HG03457 (cell line): Measurements from ENCODE around the gene N4BP2L2.

Source experiments
- ATAC-seq: cut with Tn5 transposase; IDR thresholded peaks from one replicate; pipeline ENCODE4 v1.9.1; 2021; ENCODE audit warnings: moderate number of reproducible peaks; ENCODE audit not compliant: unreplicated experiment

The N4BP2L2 gene

DNA sequence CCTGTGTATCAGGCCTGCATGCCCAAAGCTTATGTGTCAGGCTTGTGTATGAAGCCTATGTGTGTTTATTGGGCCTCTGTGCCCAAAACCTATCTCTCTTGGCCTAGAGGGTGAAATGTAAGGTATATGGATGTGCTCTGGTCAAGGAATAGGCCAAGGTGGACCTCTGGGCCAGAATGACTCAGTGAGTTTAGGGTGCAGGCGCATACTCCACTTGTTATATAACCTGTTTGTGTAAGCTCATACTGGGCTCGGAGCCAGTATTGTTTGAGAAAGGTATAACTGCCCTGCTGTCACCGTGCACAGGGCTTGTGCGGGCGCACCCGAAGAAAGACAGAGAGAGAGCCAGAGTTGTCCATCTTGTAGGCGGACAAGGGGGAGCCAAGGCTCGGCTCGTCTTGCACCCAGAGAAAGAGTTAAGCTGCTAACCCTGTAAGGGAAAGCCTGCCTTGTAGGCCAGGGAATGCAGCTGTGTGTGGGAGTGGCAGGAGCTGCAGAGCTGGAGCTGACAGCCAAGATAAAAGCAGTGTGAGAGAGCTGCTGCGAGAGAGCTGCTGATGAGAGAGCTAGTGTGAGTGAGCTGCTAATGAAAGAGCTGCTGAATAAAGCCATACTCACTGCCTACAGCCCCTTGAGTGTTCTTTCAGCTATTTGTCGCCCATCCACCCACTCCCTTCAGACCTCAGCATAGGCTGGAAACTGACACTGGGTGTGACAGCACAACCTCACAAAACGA, 67.2 kb downstream of the N4BP2L2 start:
- no peak for ATAC-seq

- no peak for ATAC-seq
Measured at GRCh38 chr13:32468502-32469142, 70.0 kb downstream of the N4BP2L2 start.

DNA sequence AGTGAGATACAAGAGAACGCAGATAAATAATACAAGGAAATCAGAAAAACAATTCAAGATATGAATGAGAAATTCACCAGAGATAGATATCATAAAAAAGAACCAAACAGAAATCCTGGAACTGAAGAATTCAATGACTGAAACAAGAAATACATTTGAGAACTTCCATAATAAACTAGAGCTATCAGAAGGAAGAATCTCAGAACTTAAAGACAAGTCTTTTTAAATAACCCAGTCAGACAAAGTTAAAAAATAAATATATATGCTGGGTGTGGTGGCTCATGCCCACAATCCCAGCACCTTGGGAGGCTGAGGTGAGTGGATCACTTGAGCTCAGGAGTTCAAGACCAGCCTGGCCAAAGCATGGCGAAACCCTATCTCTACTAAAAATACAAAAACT, 82.0 kb downstream of the N4BP2L2 start:
- no peak for ATAC-seq

DNA sequence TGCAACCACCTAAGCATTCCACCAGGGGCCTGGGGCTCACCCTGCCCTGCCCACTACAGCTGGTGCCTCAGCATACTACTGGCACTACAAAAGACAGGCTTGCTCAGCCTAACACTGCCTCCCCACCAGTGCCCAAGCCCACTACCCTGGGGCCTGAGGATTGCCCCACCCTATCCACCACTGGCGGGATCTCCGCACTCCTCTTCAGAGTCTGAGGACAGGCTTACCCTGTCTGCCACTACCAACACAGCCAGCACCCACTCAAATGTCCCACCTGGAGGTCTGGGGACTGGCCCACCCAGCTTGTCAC, 83.0 kb downstream of the N4BP2L2 start:
- no peak for ATAC-seq

GRCh38 chr13:32454886-32455593, 83.6 kb downstream of the N4BP2L2 start:
- ATAC-seq = no peak

GRCh38 chr13:32453981-32454380, 84.6 kb downstream of the N4BP2L2 start:
- no peak for ATAC-seq

DNA sequence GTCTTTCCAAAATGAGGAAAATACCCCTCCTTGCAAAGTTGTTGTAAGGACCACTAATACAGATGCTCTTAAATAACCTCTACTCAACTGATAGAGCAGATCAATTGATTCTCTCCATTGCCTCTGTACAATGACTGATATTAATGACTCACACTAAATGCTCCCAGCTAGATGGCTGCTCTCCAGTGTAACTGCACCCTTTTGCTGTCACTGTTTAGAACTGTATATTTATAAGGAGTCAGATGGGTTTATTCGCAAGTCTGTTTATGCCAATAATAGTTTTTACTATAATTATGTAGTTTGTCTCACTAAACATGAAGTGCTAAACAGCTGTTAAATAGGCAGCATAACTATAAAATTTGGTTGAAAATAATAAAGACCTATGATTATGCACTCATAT, 89.6 kb downstream of the N4BP2L2 start:
- no peak for ATAC-seq

DNA sequence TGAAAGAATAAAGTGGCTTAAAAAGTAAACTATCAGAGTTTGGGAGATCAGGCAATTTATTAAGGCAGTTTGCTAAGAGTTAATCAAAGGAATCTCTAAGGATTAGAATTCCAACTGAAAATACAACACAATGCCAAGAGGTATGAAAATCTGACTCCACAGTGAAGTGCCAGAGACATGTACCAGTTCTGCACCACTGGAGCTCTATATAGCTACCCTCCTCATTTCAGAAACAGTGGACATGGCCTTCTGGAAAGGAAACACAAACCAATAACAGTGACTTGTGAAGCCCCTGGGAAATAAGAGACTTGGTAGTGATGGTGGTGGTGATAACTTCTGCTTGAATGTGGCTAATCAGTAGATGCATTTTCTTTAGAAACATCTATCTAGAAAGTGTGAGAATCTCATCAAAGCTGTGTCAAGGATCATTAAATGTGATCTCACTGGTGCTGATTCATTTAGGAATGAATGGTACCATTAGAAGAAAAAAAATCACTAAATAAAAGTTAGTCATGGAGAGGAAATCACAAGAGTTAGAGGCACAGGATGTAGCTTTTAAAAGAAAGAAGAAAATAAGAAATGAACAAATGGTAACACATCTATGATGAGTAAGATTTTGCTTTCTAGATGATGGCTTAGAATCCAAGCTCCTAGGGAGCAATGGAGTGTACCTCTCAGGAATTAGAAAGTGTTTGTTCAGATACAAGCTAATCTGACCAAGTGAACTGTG, 90.5 kb downstream of the N4BP2L2 start:
- no peak for ATAC-seq

GRCh38 chr13:32446773-32447465, 91.7 kb downstream of the N4BP2L2 start:
- ATAC-seq = no peak

- no peak for ATAC-seq
Measured at GRCh38 chr13:32446220-32446619, 92.4 kb downstream of the N4BP2L2 start.

DNA sequence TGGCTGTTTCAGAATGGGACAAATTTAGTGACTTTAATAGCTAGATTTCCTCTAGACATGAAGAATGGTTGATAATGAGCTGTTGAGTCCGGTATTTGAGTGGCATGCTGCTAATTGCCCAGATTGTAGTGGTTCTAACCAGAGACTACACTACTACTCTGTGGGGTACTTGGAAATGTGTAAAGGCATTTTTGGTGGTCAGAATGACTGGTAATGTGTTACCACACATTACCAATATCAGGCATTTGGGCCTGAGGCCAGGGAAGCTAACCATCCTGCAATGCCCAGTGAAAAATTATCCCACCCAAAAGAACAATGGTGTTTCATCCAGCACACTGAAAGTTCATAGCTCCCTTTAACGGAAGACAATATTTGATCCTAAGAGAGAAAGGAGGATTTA, 93.1 kb downstream of the N4BP2L2 start:
- ATAC-seq = no peak

GRCh38 chr13:32443111-32443510, 95.5 kb downstream of the N4BP2L2 start:
- ATAC-seq = no peak

- ATAC-seq = no peak
Measured at GRCh38 chr13:32438871-32439270, 99.7 kb downstream of the N4BP2L2 start.

DNA sequence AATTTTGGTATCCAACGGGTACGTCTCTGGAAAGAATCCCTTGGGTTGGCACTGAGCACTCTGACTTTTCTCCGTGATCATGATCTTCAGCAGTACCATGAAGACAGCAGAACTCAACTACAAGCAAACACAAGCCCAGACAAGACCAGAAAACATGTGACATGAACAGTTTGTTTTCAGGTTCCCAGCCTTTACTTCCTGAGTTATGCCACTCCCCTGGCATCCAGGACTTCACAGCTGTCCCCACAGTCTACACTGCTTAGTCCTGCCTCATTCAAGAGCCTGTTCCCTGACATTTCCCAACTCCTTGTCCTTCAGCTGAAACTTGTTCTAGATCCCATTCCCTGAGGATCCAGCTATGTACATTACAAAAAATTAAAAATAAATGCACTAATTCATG, 105.7 kb downstream of the N4BP2L2 start:
- no peak for ATAC-seq

- ATAC-seq = no peak
Measured at GRCh38 chr13:32431361-32431760, 107.2 kb downstream of the N4BP2L2 start.

DNA sequence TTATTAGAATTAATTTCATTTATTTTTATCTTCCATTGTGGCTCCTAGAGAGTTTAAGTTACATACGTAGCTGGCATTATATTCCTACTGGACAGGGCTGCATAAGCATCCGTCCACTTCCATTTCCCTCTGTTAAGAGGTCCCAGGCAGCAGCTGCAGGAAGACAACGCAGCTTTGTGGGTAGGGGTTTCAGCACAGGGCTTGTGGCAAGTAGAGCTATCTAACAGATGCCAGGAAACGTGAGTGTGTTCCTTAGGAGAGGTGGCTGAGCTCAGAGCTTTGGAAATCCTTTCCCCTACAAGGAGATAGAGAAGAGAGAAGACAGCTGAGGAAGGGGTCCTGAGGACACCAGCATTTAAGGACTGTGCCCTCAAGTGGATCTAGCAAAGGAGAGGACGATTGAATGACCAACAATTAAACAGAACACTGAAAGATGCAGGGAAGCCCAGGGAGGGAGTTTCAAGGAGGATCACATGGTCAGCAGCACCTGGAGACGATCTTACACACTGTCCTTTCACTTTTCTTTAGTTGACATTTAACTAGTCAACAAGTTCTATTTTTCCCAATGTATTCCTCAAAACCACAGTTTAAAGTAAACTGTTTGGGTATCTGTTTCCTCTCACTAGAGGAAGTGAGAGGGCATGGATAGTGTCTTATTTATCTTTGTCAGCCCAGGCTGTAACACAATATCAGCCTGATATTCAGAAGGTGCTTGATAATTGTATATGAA, 108.4 kb downstream of the N4BP2L2 start:
- no peak for ATAC-seq

- ATAC-seq = no peak
Measured at GRCh38 chr13:32429433-32429909, 109.1 kb downstream of the N4BP2L2 start.

DNA sequence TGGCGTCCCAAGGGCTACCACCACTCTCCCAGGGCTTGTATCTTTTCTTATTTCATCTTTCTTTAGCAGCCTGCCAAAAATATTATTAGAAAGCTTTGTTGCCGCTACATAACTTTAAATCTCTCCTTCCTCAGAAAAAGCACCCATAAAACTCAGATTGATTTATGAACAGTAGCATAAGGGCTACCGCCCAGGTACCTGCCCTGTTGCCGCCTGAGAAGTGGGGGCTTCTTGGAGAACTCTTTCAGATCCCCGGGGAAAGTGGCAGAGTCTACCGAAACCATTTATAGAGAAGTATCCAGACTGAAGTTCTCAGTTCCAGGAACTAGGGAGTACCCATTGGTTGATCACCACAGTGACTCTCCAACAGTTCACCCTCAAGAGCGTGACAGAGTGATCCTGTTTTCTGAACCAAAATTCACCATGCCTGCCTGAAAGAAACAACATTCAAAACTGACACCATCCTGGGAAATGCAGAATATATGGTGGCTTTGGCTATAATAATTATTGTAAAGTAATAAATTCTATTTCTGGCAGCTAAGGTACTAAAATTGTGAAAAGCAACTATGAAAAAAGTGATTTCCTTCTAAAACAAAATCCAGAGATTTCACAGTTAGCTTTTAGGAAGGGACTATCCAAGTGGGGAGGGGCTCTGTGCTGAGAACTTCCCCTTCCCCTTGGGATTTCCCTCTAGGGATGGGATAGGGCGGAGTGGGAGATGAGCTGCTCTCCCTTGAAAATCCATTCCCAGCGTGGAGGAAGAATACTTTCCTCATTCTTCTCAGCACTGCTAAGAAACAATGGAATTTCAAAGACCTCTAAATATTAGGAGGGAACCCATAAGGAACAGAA, 109.8 kb downstream of the N4BP2L2 start:
- ATAC-seq = no peak

DNA sequence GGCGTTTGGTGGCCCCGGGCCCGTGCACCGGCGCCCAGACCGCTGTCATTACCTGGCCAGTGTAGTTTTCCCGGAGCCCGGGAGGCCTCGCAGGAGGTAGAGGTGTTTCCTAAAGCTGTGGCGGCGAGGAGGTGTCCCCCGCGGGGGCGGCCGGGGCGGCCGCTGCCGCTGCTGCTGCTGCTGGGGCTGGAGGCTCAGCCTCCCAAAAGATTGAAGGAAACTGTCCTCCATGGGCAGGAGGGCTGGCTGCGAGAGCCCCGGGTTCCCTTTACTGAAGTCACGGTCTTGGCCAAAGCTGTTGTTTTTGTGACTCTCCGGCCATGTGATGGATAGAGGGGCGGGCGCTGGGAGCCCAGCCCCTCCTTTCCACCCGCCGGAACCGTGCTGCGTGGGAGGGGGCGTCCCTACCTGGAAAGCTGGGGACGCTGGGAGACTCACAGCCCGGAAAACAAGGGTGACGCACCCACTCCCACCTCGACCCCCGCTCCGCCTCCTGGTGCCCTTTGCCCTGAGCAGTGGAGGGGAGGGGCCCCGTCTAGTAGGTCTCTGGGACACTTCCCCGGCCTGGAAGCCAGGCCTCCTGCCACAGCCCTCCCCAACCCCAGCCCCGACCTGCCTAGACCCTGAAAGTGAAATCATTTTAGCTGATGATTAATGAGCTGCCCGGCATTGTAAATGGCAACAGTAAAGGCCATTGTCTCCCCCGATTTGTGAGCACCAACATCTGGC, 110.6 kb downstream of the N4BP2L2 start, which contains the start of gene N4BP2L1:
Gene N4BP2L1, minus strand, starts transcription at position 279 of the 729 bp plus-strand sequence. Its CDS starts 48 bp downstream, at position 231.
- peak; percentile 56 for ATAC-seq
